SK-N-MC (cell line): ENCODE measurements around the gene FAM9B.

Experiments
- DNase-seq: peaks from one replicate; pipeline ENCODE4 v3.0.0-alpha.2; 2011; ENCODE audit warnings: low read depth, low spot score
- H3K27ac ChIP-seq: fragments of 200-600 bp; sonication (generic); 2 replicates; pipeline ENCODE4 v1.5.1; 2016; ENCODE audit warnings: mixed run types
- H3K36me3 ChIP-seq: fragments of 200-600 bp; sonication (generic); 2 replicates; pipeline ENCODE4 v1.6.1; 2017; ENCODE audit warnings: antibody characterized with exemption, low read length, mixed read lengths; ENCODE audit not compliant: insufficient read depth
- H3K4me3 ChIP-seq: fragments of 200-600 bp; sonication (generic); 2 replicates; pipeline ENCODE4 v1.5.1; 2016
- H3K9ac ChIP-seq: fragments of 200-600 bp; sonication (generic); 2 replicates; pipeline ENCODE4 v1.8.0; 2017; ENCODE audit warnings: mixed run types, mixed read lengths; ENCODE audit not compliant: insufficient read length
- H3K9me3 ChIP-seq: fragments of 200-600 bp; sonication (generic); 2 replicates; pipeline ENCODE4 v1.6.1; 2017; ENCODE audit warnings: low read depth, mild to moderate bottlenecking, antibody characterized with exemption, low read length, moderate library complexity, mixed read lengths
- EZH2 ChIP-seq: fragments of 200-600 bp; sonication (generic); IDR thresholded peaks from one replicate; pipeline ENCODE4 v1.6.1; 2017; ENCODE audit warnings: antibody characterized with exemption
- FOXP2 ChIP-seq: optimal IDR thresholded peaks from 2 replicates; pipeline ENCODE3; 2011; ENCODE audit warnings: mild to moderate bottlenecking, moderate library complexity; ENCODE audit not compliant: insufficient read depth; ENCODE audit errors: extremely low read length, control extremely low read depth
- POLR2AphosphoS5 ChIP-seq: IDR thresholded peaks from 2 replicates; pipeline ENCODE4 v1.6.1; 2012; ENCODE audit warnings: mild to moderate bottlenecking, low read depth, low read length, borderline replicate concordance

The FAM9B gene

DNA sequence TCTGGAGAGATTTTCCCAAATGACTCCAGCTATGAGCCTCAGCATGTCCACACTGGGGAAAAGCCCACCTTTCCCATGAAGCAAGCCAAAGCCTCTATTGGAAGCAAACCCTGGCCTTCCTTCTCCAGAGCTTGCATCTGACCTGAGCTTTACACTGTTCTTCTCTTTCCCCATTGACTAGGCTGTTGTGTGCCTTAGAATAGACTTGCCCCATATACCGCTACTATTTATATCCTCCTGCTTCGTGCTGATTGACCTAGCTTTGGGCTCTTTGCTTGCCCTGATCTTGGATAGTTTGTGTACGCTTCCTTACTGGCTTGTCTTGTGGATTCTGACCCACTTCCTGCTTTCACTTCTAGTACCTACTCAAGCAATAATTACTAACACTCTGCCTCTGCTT, 30.9 kb downstream of the FAM9B start:
- H3K36me3 ChIP-seq = no peaks in the 10 kb centered on the region

GRCh38 chrX:8988446-8988845, 45.5 kb downstream of the FAM9B start:
- no peak overlapping the region for H3K27ac ChIP-seq
- no peak overlapping the region for H3K9ac ChIP-seq
- no peaks in the 10 kb centered on the region for H3K36me3 ChIP-seq
- no peaks in the 10 kb centered on the region for H3K9me3 ChIP-seq
- no peak overlapping the region for H3K4me3 ChIP-seq
- DNase-seq = no peak
- no peak for TF ChIP-seq EZH2
- TF ChIP-seq POLR2AphosphoS5 = no peak
- no peak for TF ChIP-seq FOXP2

More for the DNA sequence above, 30.9 kb downstream of the FAM9B start:
- H3K27ac ChIP-seq = no peak overlapping the region
- no peaks in the 10 kb centered on the region for H3K9me3 ChIP-seq
- no peak for TF ChIP-seq POLR2AphosphoS5
- TF ChIP-seq EZH2 = no peak
- TF ChIP-seq FOXP2 = no peak
- H3K4me3 ChIP-seq = no peak overlapping the region
- H3K9ac ChIP-seq = no peak overlapping the region
- DNase-seq = no peak

DNA sequence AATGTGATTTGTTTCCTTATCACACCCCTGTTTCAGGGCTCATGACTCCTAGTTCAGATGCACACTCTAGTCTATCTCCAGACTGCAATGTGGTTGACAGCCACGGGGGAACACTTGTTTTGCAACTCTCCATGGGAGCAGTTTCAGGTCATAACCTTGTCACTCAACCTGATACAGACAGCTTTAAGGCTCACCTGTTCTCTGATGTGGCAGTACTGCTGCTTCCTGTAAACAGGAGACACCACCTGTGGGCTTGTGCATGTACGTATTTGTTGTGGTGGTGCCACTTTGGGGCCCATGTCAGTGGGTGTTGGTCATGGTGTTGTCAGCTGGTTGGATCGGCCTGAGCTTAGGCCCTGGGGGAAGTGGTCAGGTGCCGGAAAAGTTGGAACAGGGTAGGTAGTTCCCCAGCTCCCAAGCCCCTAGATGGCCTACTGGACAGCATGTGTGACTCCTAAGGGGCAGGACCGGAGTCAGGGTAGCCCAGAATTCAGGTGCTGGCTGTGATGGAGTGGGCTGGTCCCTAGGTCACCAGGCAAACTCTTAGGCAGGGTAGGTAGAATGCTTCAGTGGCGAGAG, 46.2 kb downstream of the FAM9B start:
- Histone ChIP-seq H3K36me3 (no peaks in the 10 kb centered on the region), H3K9ac (no peak overlapping the region), H3K27ac (no peak overlapping the region), H3K4me3 (no peak overlapping the region), H3K9me3 (no peaks in the 10 kb centered on the region)
- DNase-seq = no peak
- TF ChIP-seq EZH2 (no peak), FOXP2 (no peak), POLR2AphosphoS5 (no peak)

- no peaks in the 10 kb centered on the region for H3K36me3 ChIP-seq
- DNase-seq = no peak
- no peak overlapping the region for H3K9ac ChIP-seq
- no peak for TF ChIP-seq EZH2
- no peak for TF ChIP-seq POLR2AphosphoS5
- no peak for TF ChIP-seq FOXP2
- no peak overlapping the region for H3K4me3 ChIP-seq
- H3K27ac ChIP-seq = no peak overlapping the region
- no peaks in the 10 kb centered on the region for H3K9me3 ChIP-seq
Observed at GRCh38 chrX:8984231-8984630, 49.7 kb downstream of the FAM9B start.

GRCh38 chrX:8981723-8982122, 52.2 kb downstream of the FAM9B start:
- Histone ChIP-seq H3K9ac (no peak overlapping the region), H3K36me3 (no peaks in the 10 kb centered on the region), H3K4me3 (no peak overlapping the region), H3K9me3 (no peaks in the 10 kb centered on the region), H3K27ac (no peak overlapping the region)
- no peak for DNase-seq
- TF ChIP-seq EZH2 (no peak), POLR2AphosphoS5 (no peak), FOXP2 (no peak)

DNA sequence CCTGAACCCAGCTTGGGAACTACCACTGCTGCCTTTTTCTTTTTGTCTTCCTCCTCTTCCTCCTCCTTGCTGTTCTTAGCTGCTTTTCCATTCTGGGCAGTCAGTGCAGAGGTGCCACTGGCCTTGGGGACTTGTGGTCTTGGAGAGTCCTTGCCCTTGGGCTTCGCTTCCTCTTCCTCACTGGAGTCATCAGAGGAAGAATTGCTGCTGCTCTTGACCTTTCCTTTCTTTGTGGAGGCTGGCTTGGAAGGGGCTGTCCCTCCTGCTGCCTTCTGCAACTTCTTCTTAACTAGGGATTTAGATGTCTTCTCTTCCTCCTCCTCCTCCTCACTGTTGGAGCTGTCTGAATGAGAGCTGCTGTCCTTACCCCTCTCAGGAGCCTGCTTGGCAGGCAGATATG, 53.2 kb downstream of the FAM9B start:
- no peak for DNase-seq
- Histone ChIP-seq H3K4me3 (no peak overlapping the region), H3K27ac (no peak overlapping the region), H3K9ac (no peak overlapping the region), H3K9me3 (no peaks in the 10 kb centered on the region), H3K36me3 (no peaks in the 10 kb centered on the region)
- no peak for TF ChIP-seq POLR2AphosphoS5
- TF ChIP-seq EZH2 = no peak
- no peak for TF ChIP-seq FOXP2
